HG03354 (cell line): ENCODE measurements around the gene TECTB.

ENCODE experiments used
- ATAC-seq: cut with Tn5 transposase; IDR thresholded peaks from one replicate; pipeline ENCODE4 v1.9.1; 2021; ENCODE audit warnings: mild to moderate bottlenecking; ENCODE audit not compliant: unreplicated experiment, poor library complexity, severe bottlenecking

TECTB gene

DNA sequence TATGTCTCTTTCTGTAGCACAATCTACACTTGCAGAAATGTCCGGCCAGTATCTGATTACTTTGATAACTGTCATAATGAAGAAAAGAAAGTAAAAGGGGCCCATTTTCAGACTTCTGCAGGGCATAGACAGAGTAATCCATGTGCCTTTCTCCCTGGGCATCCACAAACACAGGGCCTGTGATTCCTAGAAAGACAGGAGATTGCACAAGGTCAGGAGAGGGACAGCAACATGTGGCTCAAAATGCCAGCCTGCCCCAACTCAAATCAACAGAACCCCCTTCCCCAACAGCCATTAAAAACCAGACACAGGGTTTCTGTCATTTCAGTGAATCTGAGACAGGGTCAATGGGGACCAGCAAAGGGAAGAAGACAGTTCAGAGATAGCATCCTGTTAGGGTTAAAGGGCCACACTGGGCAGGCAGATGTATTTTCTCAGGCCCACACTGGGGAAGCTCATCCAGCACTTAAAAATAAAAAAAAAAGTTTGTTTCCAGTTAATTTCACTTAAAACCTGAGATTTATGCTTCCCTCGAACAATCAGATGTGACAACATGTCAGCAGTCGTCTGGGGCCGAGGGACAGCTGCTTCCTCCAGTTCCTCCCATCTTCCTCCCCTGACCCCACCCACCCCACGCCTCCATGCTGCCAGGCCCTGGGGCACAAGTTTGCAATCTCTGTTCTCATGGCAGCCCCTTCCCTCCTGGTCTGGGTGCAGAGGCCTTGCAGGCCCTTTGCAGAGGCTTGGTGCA lies 60.0 kb downstream of the TECTB start:
- ATAC-seq: no peak

DNA sequence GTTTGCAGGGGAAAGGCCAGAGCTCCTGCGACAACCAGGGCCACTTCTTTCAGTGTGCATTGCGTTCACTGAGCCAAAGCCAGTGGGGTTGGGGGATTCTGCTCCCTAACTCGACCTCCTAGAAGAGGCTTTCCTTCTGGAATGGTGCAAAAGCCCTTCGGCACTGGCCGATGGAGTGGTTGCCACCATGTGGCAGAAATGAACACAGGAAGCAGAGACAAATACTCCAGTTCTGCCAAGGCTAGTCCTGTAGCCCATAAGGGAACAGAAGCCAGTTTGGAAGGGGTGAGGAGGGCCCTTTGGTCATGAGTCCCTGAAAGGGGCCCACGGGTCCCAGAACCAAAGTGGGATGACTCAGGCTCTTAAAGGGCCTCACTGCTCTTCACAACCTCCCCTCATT lies 61.1 kb downstream of the TECTB start:
- no peak for ATAC-seq

DNA sequence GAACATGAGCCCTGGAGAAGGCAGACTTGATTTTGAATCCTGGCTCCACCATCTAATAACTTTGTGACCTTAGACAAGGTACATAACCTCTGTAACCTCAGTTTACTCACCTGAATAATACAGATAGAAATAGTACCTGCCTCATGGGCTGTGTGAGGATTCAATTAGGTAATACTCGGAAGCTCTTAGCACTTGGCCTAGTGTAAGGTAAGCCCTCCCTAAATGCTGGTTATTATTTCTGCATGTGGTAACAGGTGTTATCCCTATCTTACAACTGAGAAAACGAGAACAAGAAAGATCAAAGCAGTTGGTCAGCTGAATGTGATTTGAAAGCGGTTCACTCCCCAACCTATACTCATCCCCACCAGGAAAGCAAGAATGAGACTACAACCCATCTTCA lies 62.0 kb downstream of the TECTB start:
- no peak for ATAC-seq

DNA sequence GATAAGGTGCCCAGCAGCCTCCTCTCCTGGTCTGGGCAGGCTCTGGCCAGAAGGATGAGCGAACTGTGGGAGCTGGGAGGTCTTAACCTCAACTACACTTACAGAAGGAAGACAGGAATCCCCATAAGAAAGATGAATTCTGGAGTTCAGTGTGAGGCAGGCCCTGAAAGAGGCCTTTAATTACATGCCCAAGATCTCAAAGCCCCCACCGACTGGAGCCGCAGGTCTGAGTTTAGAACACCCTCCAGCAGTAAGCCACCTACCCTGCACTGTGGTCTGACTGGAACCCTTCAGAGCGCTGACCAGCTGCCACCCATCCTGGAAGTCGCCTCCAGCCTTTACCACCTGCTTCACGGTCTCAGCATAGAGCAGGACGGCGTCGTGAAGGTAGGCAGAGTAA lies 62.5 kb downstream of the TECTB start:
- no peak for ATAC-seq

DNA sequence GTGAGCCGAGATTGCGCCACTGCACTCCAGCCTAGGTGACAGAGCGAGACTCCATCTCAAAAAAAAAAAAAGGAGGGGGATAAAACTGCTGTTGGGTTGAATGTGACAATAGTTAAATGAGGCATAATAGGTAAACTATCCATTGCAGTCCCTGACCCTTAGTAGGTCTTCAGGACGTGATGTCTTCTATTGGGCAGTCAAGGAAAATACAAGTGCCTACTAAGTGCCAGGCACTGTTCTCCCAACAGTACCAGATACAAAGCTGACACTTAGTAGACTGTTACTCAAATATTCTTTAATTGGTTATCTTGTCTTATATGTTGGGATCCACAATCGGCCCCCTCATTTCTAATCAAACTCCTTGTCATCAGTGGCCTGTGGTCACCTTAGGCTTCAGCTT lies 63.6 kb downstream of the TECTB start:
- ATAC-seq: no peak

DNA sequence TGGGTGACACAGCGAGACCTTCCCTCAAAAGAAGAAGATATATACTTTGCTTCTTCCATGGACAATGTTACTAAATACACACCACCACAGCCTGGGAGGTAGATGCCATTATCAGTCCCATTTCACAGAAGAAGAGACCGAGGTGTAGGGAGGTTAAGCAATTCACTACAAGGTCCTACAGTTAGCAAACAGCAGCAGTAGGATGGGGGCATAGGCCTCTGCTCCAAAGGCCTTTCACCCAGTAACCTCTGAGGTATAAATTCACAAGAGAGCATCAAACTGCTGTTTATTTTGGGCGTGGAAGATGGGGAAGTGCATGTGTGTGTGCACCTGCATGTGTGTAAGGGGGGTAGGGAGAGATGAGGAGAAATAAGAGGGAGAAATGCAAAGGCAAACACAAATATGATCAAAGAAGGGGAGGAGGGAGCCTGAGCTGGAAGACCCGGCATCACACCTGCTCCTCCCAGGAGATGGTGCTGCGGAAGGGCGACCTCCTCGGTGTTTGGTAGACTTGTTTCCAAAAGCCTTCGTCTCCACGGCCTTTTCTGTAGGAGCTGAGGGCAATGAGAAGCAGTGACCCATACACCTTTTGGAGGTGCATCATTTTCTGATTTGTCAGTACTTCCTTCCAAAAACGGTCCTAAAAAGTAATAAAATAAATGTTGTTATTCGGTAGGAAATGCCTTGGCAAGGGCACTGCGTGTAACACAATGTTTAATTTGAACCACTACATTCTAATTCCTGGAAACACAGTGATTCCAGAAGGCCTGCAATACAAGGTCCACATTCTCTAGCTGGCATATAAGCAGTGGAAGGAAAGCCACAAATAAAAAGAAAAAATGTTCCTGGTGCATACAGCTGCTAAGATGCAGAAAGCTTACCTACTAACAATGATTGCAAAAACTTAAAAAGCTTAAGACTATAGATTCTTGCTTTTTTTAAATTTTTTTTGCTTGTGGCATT lies 64.8 kb downstream of the TECTB start:
- no peak for ATAC-seq

DNA sequence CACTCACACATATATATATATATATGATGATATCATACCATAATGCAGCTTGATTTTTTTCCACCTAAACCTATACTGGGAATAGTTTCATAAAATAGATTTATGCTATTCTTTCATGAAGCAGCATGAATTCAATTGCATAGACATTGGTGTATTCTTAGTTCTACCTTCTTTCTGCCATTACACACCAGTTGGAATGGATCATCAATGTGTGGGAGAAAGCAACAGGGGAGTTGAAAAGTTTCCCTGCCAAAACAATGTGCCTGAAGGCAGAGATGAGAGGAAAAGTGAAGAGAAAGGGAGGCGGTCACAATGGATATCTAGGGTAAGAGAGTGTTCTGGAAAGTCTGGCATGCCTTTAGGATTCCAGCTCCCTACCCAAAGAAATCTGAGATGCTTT lies 65.6 kb downstream of the TECTB start:
- no peak for ATAC-seq

DNA sequence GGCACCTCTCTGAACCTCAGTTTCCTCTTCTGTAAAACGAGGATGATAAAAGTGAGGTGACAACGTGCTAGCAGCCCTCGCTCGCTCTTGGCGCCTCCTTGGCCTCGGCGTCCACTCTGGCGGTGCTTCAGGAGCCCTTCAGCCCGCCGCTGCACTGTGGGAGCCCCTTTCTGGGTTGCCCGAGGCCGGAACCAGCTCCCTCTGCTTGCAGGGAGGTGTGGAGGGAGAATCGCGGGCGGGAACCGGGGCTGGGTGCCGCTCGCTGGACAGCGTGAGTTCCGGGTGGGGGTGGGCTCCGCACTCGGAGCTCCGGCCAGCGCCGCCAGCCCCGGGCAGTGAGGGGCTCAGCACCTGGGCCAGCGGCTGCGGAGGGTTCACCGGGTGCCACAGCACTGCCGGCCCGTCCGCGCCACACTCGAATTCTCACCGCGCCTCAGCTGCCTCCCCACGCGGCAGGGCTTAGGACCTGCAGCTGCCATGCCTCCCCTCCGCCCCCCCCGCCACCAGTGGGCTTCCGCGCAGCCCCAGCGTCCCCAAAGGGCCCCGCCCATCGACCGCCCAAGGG lies 66.4 kb downstream of the TECTB start:
- no peak for ATAC-seq

DNA sequence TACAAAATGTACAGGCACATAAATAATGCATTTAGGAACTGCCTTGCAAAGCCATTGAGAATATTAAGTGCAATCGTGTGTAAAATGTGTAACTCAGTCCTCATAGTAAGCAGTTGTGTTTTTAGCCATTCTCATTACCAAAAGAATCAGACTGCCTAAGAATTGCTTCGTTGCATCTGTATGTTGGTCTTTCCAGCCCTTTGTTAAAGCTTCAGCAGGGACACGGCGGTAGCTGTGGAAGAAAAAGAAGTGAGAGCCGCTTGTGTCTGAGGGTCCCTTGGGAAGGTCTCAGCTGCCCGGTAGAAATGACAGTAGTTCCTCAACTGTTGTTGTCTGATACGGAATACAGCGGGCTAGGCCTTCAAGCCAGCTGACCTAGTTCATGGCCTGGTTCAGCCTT lies 67.9 kb downstream of the TECTB start:
- ATAC-seq: no peak

DNA sequence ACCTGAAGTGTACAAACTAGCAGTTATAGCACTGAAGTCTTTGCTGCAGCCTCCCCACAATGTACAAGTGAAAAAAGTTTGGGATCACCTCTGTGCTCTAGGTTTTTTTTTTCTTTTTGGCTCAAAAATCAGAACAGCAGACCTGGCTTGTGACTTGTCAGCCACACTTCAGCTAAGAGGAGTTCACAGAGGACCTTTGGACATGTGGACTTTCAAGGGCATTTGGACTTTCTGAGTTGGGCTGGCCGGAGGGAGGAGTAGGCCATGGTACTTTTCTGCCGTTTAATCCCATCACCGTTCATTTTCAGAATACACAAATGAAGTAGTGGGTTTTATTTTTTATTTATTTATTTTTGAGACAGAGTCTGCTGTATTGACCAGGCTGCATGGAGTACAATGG lies 68.8 kb downstream of the TECTB start:
- no peak for ATAC-seq

DNA sequence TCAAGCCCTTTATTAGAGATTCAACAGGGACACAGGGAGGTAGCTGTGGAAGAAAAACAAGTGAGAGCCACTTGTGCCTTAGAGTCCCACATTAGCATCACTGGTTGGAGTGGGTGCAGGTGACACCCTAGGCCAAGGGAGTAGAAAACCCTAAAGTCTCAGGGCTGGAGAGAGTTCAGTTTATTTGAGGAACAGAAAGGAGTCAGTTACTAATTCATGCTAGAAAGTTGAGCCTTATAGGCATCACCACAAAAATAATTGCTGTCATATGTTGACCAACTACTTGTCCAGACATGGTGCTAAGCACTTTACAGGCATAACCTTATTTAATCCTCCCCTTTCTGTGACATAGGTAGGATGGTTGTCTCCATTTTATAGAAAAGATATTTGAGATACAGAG lies 69.8 kb downstream of the TECTB start:
- no peak for ATAC-seq
